NCI-H2196 treated with DMSO at 0.1 percent for 48 hours (cell line): ENCODE data around the gene LMO1.
A peak's percentile ranks its signal among the peaks of the same experiment; 100 is the strongest.

ENCODE experiments used
- DNase-seq: peaks from one replicate; lab custom pipeline; 2025; ENCODE audit not compliant: unreplicated experiment; lab: John Stamatoyannopoulos, UW

The LMO1 gene

GRCh38 chr11:8207080-8208000, 56.3 kb downstream of the LMO1 start:
- DNase-seq, result no peak

- DNase-seq, result no peak
These were observed 57.2 kb downstream of the LMO1 start for GRCh38 chr11:8206251-8207079.

GRCh38 chr11:8205566-8205965, 58.1 kb downstream of the LMO1 start:
- no peak for DNase-seq

GRCh38 chr11:8204596-8204995, 59.1 kb downstream of the LMO1 start:
- no peak for DNase-seq

GRCh38 chr11:8204025-8204424, 59.7 kb downstream of the LMO1 start:
- no peak for DNase-seq

GRCh38 chr11:8203414-8203715, 60.3 kb downstream of the LMO1 start:
- DNase-seq, result no peak

GRCh38 chr11:8202516-8203413, 60.9 kb downstream of the LMO1 start:
- no peak for DNase-seq

- no peak for DNase-seq
These were observed 61.9 kb downstream of the LMO1 start for GRCh38 chr11:8201644-8202365.

- DNase-seq, result no peak
These were observed 64.0 kb downstream of the LMO1 start for GRCh38 chr11:8199676-8200075.

- DNase-seq, result no peak
These were observed 66.9 kb downstream of the LMO1 start for GRCh38 chr11:8196749-8197148.

GRCh38 chr11:8194956-8195355, 68.7 kb downstream of the LMO1 start:
- no peak for DNase-seq

GRCh38 chr11:8192896-8193209, 70.8 kb downstream of the LMO1 start:
- DNase-seq, result no peak

- DNase-seq, result peak; percentile 43
These were observed 71.4 kb downstream of the LMO1 start for GRCh38 chr11:8192016-8192895.

GRCh38 chr11:8190431-8190830, 73.2 kb downstream of the LMO1 start:
- DNase-seq, result no peak

GRCh38 chr11:8186429-8186828, 77.2 kb downstream of the LMO1 start:
- no peak for DNase-seq

GRCh38 chr11:8183111-8183510, 80.6 kb downstream of the LMO1 start:
- no peak for DNase-seq

GRCh38 chr11:8180469-8180868, 83.2 kb downstream of the LMO1 start:
- DNase-seq, result no peak

- no peak for DNase-seq
These were observed 85.4 kb downstream of the LMO1 start for GRCh38 chr11:8178297-8178696.

GRCh38 chr11:8177136-8177535, 86.5 kb downstream of the LMO1 start:
- no peak for DNase-seq
